Hepatic stellate cell (primary cell): ENCODE data around the gene CFTR.
"Not testable (repeated sequence)": the region's sequence is repeated elsewhere in the genome, so short reads cannot be mapped to it uniquely, and the experiment has no call there.

Source experiments
- DNase-seq: peaks from one replicate; pipeline ENCODE4 v3.0.0; 2011; ENCODE audit warnings: low spot score

The CFTR gene

DNA sequence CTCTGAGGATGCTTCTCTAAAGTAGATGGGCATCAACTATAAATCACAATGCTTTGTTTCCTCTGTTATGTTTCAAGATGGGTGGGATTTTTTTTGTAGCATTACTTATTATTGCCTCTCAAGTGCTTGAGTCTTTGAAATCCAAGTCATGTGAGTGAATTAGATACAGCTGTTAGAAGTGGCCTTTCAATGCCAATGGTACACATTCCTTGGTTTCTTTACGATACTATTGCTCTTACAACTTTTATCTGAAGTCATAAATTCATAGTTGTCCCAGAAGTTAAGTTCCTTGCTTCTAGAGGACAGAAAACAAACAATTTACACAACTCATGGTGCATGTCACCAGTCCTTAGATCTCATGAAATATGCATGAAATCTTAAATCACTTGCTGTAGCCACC, 15.5 kb downstream of the CFTR start:
- no peak for DNase-seq

DNA sequence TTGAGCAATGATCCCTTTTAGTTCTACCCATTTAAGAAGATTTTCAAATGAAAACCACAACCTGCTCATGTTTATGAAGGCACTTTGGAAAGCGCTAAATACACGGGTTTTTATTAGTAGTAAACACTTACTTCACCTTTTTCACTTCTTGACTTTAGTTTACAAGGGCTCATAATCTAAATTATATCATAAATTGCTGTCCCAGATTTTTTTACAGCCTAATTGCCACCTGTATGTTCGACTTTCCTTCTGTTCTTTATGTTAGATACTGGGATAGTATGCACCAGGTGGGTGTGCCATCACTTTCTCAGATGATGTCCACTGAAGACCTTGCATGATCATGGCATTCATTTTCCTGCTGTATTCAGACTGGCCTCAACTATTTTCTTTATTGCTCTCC, 22.5 kb downstream of the CFTR start:
- DNase-seq = no peak

DNA sequence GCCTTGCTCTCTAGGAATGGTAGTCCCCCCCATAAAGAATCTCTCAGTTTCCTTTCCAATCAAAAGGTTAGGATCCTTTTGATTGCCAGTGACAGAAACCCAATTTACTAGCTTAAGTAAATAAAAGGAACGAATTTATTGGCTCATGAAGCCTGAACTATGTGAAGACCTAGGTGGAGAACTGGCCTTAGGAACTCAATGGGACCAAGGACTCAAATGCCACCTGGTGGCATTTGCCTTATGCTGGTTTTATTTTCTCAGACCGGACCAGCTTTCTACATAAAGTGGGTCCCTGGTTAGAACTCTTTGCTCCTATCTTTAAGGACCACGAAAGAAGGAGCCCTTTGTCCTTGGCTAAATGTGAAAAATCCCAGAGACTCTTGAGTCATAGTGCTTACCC, 25.4 kb downstream of the CFTR start:
- DNase-seq = no peak

DNA sequence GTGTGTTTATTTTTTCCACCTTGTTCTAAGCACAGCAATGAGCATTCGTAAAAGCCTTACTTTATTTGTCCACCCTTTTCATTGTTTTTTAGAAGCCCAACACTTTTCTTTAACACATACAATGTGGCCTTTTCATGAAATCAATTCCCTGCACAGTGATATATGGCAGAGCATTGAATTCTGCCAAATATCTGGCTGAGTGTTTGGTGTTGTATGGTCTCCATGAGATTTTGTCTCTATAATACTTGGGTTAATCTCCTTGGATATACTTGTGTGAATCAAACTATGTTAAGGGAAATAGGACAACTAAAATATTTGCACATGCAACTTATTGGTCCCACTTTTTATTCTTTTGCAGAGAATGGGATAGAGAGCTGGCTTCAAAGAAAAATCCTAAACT, 28.9 kb downstream of the CFTR start:
- no peak for DNase-seq

DNA sequence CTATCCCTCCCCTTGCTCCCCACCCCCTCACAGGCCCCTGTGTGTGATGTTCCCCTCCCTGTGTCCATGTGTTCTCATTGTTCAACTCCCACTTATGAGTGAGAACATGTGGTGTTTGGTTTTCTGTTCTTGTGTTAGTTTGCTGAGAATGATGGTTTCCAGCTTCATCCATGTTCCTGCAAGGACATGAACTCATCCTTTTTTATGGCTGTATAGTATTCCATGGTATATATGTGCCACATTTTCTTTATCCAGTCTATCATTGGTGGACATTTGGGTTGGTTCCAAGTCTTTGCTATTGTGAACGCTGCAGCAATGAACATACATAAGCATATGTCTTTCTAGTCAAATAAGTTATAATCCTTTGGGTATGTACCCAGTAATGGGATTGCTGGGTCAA, 37.4 kb downstream of the CFTR start:
- DNase-seq = not testable (repeated sequence)

DNA sequence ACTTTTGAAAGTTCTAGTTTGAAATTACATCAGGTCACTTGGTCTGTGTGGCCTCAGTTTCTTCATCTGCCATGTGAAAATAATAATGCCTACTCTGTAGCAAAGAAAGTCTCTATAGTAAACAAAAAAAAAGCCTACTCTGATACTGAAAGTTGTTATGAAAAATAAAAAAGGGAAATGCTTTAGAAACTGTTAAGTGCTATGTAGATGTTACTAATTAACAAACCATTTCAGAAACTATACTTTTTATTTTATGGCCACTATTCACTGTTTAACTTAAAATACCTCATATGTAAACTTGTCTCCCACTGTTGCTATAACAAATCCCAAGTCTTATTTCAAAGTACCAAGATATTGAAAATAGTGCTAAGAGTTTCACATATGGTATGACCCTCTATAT, 50.6 kb downstream of the CFTR start:
- DNase-seq = no peak

DNA sequence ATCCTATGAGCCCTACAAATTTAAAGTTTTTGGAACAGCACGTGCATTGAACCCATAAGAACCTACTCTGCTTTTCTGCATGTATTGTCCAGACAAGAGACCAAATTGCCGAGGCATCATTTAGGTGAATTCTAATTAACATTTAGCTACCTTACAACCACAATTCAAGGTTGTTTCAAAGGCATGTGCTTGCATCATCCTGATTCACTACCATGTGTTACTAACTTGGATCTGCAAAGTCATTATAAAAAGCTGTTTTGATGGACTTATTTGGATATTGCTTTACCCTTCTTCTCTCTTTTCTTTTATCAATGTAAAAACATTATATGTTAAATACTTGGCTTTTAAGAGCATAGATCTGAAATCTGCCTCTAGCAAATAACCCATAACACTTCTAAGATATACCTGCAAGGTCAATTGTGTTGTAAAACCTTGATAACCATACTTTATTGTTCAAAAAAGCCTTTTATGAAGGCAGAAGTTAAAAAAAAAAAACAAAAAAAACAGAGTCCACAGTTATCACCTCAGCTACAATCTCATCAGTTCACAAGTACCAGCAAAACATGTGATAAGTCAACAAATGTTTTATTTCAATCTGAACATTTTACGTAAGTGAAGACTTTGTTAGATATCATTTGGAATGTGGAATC, 51.9 kb downstream of the CFTR start:
- no peak for DNase-seq

DNA sequence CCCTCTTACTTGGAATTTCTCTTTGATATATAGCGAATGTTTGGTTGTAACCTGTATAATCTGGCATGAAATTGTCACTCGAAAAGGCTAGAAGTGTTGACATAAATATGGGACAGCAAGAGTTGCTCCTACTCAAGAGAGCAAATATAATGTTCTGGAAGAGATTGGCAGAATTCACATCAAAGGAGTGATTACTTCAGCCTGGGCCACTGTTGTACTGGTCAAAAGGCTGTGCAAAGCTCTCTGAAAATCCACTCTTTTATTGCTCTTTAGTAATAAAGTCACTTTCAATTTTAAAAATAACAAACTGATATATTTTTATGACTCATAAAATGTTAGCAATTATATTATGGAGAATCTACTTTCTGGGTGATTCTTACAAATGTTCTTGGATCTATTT, 58.2 kb downstream of the CFTR start:
- no peak for DNase-seq

DNA sequence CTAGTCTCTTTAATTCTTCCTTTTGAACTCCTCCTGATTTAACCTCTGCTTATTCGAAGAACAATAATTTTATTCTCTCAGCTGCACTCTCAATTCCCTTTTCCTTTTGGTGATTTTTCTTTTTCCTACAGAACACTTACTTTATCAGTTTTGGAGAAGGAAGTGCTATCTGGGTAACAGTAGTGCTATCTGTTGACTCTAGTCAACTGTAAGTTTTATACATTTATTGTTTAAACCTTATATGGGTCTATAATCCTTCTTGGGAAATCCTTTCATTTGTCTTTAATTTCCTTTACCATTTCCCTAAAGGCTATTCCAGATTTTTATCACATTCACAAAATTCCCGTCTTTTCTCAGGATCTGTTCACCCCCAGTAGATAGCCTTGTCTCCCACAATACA, 64.2 kb downstream of the CFTR start:
- DNase-seq = no peak

DNA sequence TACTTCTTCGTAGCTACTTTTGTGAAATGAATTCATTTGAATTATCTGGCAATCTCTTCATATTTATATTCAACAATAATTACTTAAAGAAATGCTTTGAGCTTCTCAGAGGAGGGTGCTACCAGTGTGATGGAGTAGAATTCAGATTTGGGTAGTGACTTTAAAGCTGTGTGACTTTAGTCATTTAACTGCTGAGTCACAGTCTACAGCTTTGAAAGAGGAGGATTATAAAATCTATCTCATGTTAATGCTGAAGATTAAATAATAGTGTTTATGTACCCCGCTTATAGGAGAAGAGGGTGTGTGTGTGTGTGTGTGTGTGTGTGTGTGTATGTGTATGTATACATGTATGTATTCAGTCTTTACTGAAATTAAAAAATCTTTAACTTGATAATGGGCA, 68.2 kb downstream of the CFTR start:
- DNase-seq = no peak

DNA sequence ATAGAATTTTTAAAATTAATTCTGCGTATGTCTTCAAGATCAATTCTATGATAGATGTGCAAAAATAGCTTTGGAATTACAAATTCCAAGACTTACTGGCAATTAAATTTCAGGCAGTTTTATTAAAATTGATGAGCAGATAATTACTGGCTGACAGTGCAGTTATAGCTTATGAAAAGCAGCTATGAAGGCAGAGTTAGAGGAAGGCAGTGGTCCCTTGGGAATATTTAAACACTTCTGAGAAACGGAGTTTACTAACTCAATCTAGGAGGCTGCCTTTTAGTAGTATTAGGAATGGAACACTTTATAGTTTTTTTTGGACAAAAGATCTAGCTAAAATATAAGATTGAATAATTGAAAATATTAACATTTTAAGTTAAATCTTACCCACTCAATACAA, 70.8 kb downstream of the CFTR start:
- DNase-seq = no peak

DNA sequence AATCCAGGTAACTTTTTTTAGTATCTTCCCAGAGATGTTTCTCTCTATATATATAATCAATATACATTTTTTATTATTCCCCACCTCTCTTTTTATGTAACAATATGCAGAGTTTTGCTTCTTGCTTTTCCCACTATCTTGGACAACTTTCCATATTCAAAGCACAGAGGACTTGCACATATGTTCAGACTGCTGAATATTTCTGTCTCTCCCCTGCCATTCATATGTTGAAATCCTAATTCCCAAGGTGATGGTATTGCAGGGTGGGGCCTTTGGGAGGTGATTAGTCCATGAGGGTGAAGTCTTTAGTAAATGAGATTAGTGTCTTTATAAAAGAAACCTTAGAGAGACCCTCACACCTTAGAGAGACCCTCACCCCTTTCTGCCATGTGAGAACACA, 72.8 kb downstream of the CFTR start:
- DNase-seq = no peak

DNA sequence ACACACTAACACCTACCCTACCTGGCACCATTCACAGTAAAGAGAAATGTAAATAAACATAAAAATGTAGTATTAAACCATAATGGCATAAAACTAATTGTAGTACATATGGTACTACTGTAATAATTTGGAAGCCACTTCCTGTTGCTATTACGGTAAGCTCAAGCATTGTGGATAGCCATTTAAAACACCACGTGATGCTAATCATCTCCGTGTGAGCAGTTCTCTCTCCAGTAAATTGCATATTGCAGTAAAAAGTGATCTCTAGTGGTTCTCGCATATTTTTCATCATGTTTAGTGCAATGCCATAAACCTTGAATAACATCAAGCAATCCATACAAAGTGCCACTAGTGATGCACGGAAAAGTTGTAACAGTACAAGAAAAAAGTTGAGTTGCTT, 75.4 kb downstream of the CFTR start:
- DNase-seq = no peak

DNA sequence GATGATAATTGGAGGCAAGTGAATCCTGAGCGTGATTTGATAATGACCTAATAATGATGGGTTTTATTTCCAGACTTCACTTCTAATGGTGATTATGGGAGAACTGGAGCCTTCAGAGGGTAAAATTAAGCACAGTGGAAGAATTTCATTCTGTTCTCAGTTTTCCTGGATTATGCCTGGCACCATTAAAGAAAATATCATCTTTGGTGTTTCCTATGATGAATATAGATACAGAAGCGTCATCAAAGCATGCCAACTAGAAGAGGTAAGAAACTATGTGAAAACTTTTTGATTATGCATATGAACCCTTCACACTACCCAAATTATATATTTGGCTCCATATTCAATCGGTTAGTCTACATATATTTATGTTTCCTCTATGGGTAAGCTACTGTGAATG, 79.6 kb downstream of the CFTR start:
- DNase-seq = no peak

DNA sequence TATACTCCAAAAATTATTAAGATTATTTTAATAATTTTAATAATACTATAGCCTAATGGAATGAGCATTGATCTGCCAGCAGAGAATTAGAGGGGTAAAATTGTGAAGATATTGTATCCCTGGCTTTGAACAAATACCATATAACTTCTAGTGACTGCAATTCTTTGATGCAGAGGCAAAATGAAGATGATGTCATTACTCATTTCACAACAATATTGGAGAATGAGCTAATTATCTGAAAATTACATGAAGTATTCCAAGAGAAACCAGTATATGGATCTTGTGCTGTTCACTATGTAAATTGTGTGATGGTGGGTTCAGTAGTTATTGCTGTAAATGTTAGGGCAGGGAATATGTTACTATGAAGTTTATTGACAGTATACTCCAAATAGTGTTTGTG, 80.2 kb downstream of the CFTR start:
- DNase-seq = no peak

DNA sequence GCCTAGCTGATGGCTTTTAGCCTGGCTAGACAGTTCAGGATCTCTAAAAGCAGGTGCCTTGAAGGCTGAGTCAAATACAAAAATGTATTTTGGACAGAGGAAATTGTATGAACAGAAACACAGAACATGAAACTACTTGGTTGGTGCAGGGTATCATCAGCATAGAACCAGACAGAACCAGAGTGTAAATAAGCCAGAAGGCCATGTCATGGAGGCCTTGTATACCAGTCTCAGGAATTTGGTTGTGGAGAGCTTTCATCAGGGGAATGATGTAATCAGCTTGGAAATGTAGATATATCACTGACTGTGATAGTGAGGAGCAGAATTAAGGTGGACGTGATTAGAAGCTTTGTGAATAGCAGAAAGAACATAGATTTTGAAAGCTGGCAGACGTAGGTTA, 82.9 kb downstream of the CFTR start:
- no peak for DNase-seq

DNA sequence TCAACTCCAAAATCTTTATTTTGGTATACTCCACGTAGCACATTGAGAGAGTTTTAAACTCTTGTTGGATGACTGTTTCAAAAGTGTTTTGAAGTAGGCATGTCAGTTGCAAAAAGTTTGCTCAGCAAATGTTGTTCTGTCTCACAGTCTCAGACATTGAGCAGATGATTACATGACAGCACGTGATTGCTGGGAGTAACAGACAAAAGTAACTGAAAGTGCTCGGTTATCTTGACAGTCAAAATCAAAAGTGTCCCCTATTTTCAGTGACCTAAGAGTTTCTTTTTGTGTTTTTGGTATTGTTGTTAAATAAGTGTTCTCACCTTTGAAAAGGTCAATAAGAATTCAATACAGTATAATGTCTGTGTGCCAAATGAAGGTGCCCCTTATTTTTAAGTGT, 84.3 kb downstream of the CFTR start:
- no peak for DNase-seq

DNA sequence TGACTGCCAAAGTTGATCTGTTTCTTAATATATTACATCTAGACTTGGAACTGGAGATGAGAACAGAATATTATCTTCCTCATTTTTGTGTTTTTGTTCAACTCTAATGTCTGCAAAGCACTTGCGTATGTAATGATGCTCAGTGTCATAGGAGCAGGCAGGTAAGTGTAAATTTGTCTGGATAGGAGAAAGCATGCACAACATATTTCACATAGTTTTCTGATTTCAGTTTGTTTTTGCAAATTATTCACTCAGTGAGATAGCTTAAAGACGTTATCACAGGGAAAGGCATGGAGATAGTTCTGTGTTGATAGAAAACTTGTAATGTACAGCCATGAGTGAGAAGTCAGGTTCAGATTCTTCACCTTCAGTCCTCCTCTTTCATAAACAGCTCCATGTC, 84.8 kb downstream of the CFTR start:
- DNase-seq = no peak

DNA sequence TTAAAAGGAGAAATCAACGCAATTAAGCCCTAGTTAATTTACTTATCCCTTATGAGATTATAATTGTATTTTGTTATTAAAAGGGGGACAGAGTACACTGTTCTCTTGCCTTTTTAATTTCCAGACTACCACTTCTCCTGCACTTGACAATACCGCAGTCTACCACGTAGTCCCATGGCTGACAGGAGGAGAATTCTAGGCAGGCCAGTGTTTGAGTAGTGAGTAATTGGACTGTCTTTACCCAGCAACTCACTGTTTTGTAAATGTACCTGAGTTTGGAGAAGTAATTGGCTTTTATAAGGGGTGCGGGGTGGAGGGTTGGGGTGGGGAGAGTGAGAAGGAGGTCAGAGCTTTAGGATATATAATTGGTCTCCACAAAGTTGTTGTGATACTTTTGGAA, 85.4 kb downstream of the CFTR start:
- DNase-seq = no peak

DNA sequence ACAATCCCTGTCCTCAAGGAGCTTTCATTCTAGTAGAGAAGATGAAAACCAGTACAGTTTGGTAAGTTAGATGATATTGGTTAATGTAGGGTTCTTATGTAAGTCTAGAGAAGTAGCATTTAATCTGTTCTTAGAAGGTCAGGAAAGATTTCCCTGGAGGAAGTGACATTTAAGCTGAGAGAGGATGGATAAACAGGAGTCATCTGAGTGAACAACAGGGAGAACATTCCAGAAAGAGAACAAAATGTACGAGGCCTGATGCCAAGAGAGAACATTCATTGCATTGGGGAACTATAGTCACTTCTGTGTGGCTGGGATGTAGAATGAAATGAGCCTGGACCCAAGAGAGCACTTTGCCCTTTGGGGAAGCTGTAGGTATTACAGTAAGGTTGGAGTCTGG, 88.0 kb downstream of the CFTR start:
- DNase-seq = no peak

DNA sequence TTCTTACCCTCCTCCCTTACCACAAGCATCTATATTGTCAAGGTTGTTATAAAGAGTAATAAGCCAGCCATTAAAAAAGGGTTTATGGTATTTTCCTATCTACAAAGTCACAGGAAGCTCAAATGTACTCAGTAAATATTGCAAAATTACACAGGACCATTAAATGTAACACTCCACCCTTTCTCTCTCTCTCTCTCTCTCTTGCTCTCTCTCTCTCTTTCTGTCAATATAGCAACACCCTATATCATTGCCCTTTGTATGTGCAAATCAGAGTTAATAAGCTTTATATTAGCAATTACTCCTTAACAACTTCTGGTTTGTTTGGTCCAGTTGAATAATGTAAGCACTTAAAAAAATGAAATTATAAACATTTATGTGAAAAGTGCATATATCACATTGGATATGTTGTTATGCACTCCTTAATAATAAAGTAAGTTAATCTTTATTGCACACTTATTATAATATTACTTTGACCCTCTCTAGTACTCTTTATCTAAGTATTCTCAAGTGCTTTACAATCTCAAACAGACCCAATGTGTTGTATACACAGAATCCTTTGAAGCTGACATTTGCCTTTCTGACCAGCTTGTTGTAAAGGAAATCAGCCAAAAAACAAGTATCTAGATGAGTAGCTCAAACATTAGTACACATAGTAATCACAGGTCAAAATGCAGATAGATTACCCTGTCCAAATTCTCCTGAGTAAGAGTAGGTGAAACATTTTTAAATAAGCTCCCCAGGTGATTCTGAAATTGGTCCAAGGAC, 93.2 kb downstream of the CFTR start:
- no peak for DNase-seq

DNA sequence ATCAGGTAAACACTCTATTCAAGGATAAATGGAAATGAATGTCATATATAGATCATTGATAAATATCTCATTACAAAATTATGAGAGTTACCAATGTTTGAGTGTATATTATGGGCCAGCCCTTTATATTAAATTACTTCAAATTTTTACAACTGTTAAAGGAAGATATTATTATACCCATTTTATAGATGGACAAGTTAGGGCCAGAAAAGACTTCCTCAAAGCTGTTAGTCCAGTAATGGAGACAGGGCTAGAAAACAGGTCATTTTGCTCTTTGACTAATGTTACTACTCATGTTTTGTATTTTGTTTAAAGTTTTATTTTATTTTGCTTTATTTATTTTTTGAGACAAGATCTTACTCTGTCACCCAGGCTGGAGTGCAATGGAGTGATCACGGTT, 101.6 kb downstream of the CFTR start:
- no peak for DNase-seq

DNA sequence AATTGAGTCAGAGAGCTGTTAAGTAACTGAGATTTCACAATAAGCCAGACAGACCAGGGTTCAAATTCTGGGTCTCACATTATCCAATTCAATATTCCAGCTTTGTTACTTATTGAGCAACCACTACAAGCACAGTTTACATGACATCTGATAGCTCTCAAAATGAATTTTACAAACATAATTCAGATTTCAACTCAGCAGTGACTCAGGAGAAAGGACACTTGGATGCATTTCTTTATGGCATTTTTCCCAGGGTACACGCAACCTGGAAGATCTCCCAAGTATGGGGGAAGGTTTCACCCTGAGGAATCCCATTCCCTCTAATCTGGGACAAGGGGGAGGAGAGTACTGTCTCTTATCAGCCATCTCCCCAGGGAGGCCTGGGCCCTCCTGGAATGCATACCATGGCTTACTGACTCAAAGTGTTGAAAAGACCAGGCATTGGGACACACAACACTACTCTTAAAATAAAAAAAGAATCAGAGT, 102.4 kb downstream of the CFTR start:
- DNase-seq = peak; percentile 40

DNA sequence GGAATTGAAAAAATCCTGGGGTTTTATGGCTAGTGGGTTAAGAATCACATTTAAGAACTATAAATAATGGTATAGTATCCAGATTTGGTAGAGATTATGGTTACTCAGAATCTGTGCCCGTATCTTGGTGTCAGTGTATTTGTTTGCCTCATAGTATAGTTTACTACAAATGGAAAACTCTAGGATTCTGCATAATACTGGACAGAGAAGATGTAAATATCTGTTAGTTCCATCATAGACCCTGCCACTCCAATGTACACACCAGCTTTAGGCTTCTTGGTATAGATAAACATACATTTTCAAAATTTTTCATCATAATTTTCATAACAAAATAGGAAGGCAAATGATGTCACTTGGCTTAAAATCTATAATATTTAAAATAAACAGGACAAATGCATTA, 108.1 kb downstream of the CFTR start:
- no peak for DNase-seq
